HG03378 (cell line): ENCODE data around the gene UBA1.

Experiments used
- ATAC-seq: cut with Tn5 transposase; IDR thresholded peaks from one replicate; pipeline ENCODE4 v1.9.1; 2021; ENCODE audit warnings: mild to moderate bottlenecking, moderate library complexity; ENCODE audit not compliant: unreplicated experiment

The UBA1 gene

GRCh38 chrX:47187106-47187677 is 6.4 kb upstream of the UBA1 start:
- no peak for ATAC-seq

GRCh38 chrX:47189906-47190305 is 3.7 kb upstream of the UBA1 start:
- no peak for ATAC-seq

- peak; percentile 41 for ATAC-seq
Measured at GRCh38 chrX:47190445-47191269, 3.0 kb upstream of the UBA1 start.

GRCh38 chrX:47191331-47191730 is 2.3 kb upstream of the UBA1 start:
- ATAC-seq: no peak

- no peak for ATAC-seq
Measured at GRCh38 chrX:47191806-47192401, 1.7 kb upstream of the UBA1 start.

GRCh38 chrX:47194194-47194787 is 662 bp downstream of the UBA1 start:
- peak; percentile 0 for ATAC-seq

GRCh38 chrX:47196098-47196497 is 2.5 kb downstream of the UBA1 start:
- no peak for ATAC-seq

- no peak for ATAC-seq
Measured at GRCh38 chrX:47197526-47197925, 3.9 kb downstream of the UBA1 start.

GRCh38 chrX:47198026-47198686 is 4.5 kb downstream of the UBA1 start:
- ATAC-seq: no peak

GRCh38 chrX:47198687-47199080 is 5.1 kb downstream of the UBA1 start:
- no peak for ATAC-seq

- ATAC-seq: no peak
Measured at GRCh38 chrX:47199286-47199685, 5.7 kb downstream of the UBA1 start.

GRCh38 chrX:47200385-47201150 is 6.9 kb downstream of the UBA1 start:
- no peak for ATAC-seq

GRCh38 chrX:47201345-47201944 is 7.8 kb downstream of the UBA1 start:
- ATAC-seq: no peak

GRCh38 chrX:47202316-47202715 is 8.7 kb downstream of the UBA1 start:
- no peak for ATAC-seq

- no peak for ATAC-seq
Measured at GRCh38 chrX:47202877-47203276, 9.2 kb downstream of the UBA1 start.

GRCh38 chrX:47204970-47205369 is 11.3 kb downstream of the UBA1 start:
- no peak for ATAC-seq

GRCh38 chrX:47206316-47206715 is 12.7 kb downstream of the UBA1 start:
- no peak for ATAC-seq

GRCh38 chrX:47208108-47208507 is 14.5 kb downstream of the UBA1 start:
- no peak for ATAC-seq

- ATAC-seq: no peak
Measured at GRCh38 chrX:47209508-47210238, 16.0 kb downstream of the UBA1 start.
